Keratinocyte (primary cell): ENCODE measurements around the gene DSCAML1.

Source experiments
- EZH2 ChIP-seq: IDR thresholded peaks from one replicate; pipeline ENCODE4 v1.6.1; 2012; ENCODE audit warnings: inconsistent platforms, mild to moderate bottlenecking, low read length, moderate library complexity
- TF ChIP-seq, protein P1 (sequence below), 3 experiments: IDR thresholded peaks in 1 of 3; conservative IDR thresholded peaks in 1 of 3; optimal IDR thresholded peaks in 1 of 3; 2 replicates in 2 of 3; 3 replicates in 1 of 3; pipeline versions ENCODE3 to v1.5.1; 2011; ENCODE audit warnings: low read length in 3 of 3, mild to moderate bottlenecking in 3 of 3, moderate library complexity in 2 of 3, control low read depth in 1 of 3, inconsistent platforms in 1 of 3; ENCODE audit not compliant: insufficient read depth in 2 of 3; ENCODE audit errors: extremely low read depth in 1 of 3

DNA sequence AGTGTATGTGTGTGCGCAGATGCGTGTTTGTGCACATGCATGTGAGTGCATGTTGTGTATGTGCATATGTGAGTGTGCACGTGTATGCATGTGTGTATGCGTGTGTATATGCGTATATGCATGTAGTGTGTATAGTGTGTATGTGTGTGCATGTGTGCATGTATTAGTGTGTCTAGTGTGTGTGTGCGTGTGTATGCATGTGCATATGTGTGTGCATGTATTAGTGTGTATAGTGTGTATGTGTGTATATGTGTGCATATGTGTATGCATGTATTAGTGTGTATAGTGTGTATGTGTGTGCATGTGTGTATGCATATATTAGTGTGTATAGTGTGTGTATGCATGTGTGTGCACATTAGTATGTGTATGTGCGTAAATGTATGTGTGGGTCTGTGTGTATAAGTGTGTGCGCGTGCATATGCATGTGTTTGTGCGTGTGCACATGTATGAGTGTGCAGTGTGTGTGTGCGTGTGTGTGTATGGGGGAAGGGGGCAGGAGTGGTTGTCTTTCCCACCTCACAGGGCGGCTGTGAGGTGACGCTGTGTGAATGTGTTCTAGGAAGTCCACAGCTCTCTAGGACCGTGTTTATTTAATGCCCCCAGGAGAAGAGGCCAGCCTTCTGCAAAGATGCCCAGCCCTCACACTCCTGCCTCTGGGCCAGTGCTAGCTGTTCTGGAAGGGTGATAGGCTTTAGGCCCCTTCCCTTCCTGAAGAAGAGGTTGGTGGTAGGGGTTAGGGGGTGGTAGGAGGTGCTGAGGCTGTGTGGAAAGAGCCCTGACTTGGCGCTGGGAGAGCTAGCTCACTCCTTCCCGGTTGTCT lies 354.8 kb downstream of the DSCAML1 start:
- TF ChIP-seq, protein P1, sequence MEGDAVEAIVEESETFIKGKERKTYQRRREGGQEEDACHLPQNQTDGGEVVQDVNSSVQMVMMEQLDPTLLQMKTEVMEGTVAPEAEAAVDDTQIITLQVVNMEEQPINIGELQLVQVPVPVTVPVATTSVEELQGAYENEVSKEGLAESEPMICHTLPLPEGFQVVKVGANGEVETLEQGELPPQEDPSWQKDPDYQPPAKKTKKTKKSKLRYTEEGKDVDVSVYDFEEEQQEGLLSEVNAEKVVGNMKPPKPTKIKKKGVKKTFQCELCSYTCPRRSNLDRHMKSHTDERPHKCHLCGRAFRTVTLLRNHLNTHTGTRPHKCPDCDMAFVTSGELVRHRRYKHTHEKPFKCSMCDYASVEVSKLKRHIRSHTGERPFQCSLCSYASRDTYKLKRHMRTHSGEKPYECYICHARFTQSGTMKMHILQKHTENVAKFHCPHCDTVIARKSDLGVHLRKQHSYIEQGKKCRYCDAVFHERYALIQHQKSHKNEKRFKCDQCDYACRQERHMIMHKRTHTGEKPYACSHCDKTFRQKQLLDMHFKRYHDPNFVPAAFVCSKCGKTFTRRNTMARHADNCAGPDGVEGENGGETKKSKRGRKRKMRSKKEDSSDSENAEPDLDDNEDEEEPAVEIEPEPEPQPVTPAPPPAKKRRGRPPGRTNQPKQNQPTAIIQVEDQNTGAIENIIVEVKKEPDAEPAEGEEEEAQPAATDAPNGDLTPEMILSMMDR (optimal IDR thresholded peaks at IDR 0.05 in 1 of 3, IDR thresholded peaks at IDR 0.05 in 1 of 3, conservative IDR thresholded peaks at IDR 0.05 in 1 of 3; ENCODE audit: extremely low read depth in 1 of 3, insufficient read depth in 2 of 3, low read length in 3 of 3): no peak
- TF ChIP-seq EZH2: no peak
